Placental pericyte (primary cell): ENCODE results near the gene DMWD. TPM values are rescaled to one million over a fixed set of nuclear protein-coding genes. Genes with fewer than 3 reads are reported as not detected.

Source experiments
- total RNA-seq: library from RNA; depleted of rRNA; stranded (reverse); fragments of >200 nt; gene quantifications from 2 replicates; pipeline ENCODE4 v1.2.3, GENCODE V29; 2012

DMWD gene
- total RNA-seq, result 44.9 and 84.2 TPM in 2 replicates

GRCh38 chr19:45792470-45793177, at the start of gene DMWD:
Gene DMWD (minus strand): TSS chr19:45792845. CDS start chr19:45792756, 89 bp downstream.

GRCh38 chr19:45814851-45815480, 22.3 kb upstream of the DMWD start, which contains the start of gene RSPH6A:
Gene RSPH6A (minus strand): TSS chr19:45815308. CDS start chr19:45815176, 132 bp downstream.

GRCh38 chr19:45782162-45782691, 10.4 kb downstream of the DMWD start, which contains the start of gene DMPK:
Gene DMPK (minus strand): TSS chr19:45782490. CDS start chr19:45782352, 138 bp downstream.

GRCh38 chr19:45768984-45769782, 23.5 kb downstream of the DMWD start, which contains the start of gene SIX5:
Gene SIX5 (minus strand): TSS chr19:45769252. CDS start chr19:45768844, 408 bp downstream.

GRCh38 chr19:45733160-45733810, 59.4 kb downstream of the DMWD start, which contains the start of gene MEIOSIN:
Gene MEIOSIN (plus strand): TSS chr19:45733439. CDS start chr19:45735377, 1,938 bp downstream.

Other genes with a start within 250 kb of the DMWD start
- 9.2 and 12.9 TPM in 2 replicates for gene OPA3, start 208.0 kb downstream of the DMWD start, total RNA-seq
- under 0.01 and 0.72 TPM in 2 replicates for gene GPR4, start 190.6 kb downstream of the DMWD start, total RNA-seq
- 42.9 and 56.2 TPM in 2 replicates for gene EML2, start 153.4 kb downstream of the DMWD start, total RNA-seq
- gene GIPR, start 124.6 kb downstream of the DMWD start, total RNA-seq, result not detected in 2 replicates
- 157 and 234 TPM in 2 replicates for gene SNRPD2, start 100.9 kb downstream of the DMWD start, total RNA-seq
- gene QPCTL, start 100.2 kb downstream of the DMWD start, total RNA-seq, result 20.6 and 29.8 TPM in 2 replicates
- gene FBXO46, start 61.9 kb downstream of the DMWD start, total RNA-seq, result 6.6 and 10.5 TPM in 2 replicates
- gene MEIOSIN, start 59.4 kb downstream of the DMWD start, total RNA-seq, result under 0.01 TPM in 1 of 2 replicates, not detected in the other
- gene SIX5, start 23.6 kb downstream of the DMWD start, total RNA-seq, result 9.7 and 10.1 TPM in 2 replicates
- 26.9 and 29.5 TPM in 2 replicates for gene DMPK, start 10.4 kb downstream of the DMWD start, total RNA-seq
- gene RSPH6A, start 22.5 kb upstream of the DMWD start, total RNA-seq, result 0.22 and 0.43 TPM in 2 replicates
- gene SYMPK, start 70.3 kb upstream of the DMWD start, total RNA-seq, result 46.2 and 50.8 TPM in 2 replicates
- gene FOXA3, start 71.5 kb upstream of the DMWD start, total RNA-seq, result not detected in 2 replicates
- gene IRF2BP1, start 93.3 kb upstream of the DMWD start, total RNA-seq, result 26.7 and 39.1 TPM in 2 replicates
- gene MYPOP, start 109.8 kb upstream of the DMWD start, total RNA-seq, result 1.9 and 2.0 TPM in 2 replicates
- not detected in 2 replicates for gene NANOS2, start 121.9 kb upstream of the DMWD start, total RNA-seq
- gene NOVA2, start 181.0 kb upstream of the DMWD start, total RNA-seq, result under 0.01 TPM in 1 of 2 replicates, not detected in the other
- gene CCDC61, start 202.6 kb upstream of the DMWD start, total RNA-seq, result 3.9 and 11.3 TPM in 2 replicates
- not detected in 2 replicates for gene PGLYRP1, start 230.2 kb upstream of the DMWD start, total RNA-seq
- 0.14 TPM in 1 of 2 replicates, not detected in the other for gene IGFL4, start 248.2 kb upstream of the DMWD start, total RNA-seq